HEK293T (cell line): ENCODE measurements around the gene RAP2B.

Source experiments
- CTCF ChIA-PET: fragments of 350-600 bp; formaldehyde crosslinking; extraction: SDS; loops from one replicate; lab custom pipeline; 2021; ENCODE audit warnings: antibody characterized with exemption, inconsistent platforms; lab: Yijun Ruan, JAX
- POLR2A ChIA-PET: fragments of 350-600 bp; formaldehyde crosslinking; extraction: SDS; loops from one replicate; lab custom pipeline; 2020; ENCODE audit warnings: antibody characterized with exemption, inconsistent platforms; lab: Yijun Ruan, JAX
- DNase-seq: peaks from one replicate; pipeline ENCODE4 v3.0.0; 2012; ENCODE audit warnings: mixed read lengths; ENCODE audit errors: extremely low spot score
- ARNT ChIP-seq: fragments of 450-650 bp; IDR thresholded peaks from 2 replicates; pipeline ENCODE4 v1.6.1; 2017; ENCODE audit warnings: mild to moderate bottlenecking
- BHLHE40 ChIP-seq: fragments of 450-650 bp; IDR thresholded peaks from 2 replicates; pipeline ENCODE4 v1.6.1; 2016; ENCODE audit warnings: mild to moderate bottlenecking, moderate library complexity, borderline replicate concordance
- CTBP1 ChIP-seq: fragments of 450-650 bp; IDR thresholded peaks from 2 replicates; pipeline ENCODE4 v1.6.1; 2016; ENCODE audit warnings: borderline replicate concordance
- ELF4 ChIP-seq: fragments of 450-650 bp; IDR thresholded peaks from 2 replicates; pipeline ENCODE4 v1.6.1; 2017; ENCODE audit warnings: antibody characterized with exemption
- FOXA1 ChIP-seq: fragments of 450-650 bp; IDR thresholded peaks from 2 replicates; pipeline ENCODE4 v1.6.1; 2016; ENCODE audit warnings: mild to moderate bottlenecking
- FOXK2 ChIP-seq: fragments of 450-650 bp; IDR thresholded peaks from 2 replicates; pipeline ENCODE4 v1.6.1; 2016; ENCODE audit warnings: mild to moderate bottlenecking
- FOXM1 ChIP-seq: fragments of 450-650 bp; IDR thresholded peaks from 2 replicates; pipeline ENCODE4 v1.6.1; 2017; ENCODE audit warnings: mild to moderate bottlenecking, borderline replicate concordance
- HDGF ChIP-seq: fragments of 450-650 bp; IDR thresholded peaks from 2 replicates; pipeline ENCODE4 v1.6.1; 2017; ENCODE audit warnings: antibody characterized with exemption, borderline replicate concordance
- L3MBTL2 ChIP-seq: fragments of 450-650 bp; conservative IDR thresholded peaks from 2 replicates; pipeline ENCODE4 v1.6.1; 2016; ENCODE audit warnings: mild to moderate bottlenecking
- LEF1 ChIP-seq: fragments of 450-650 bp; IDR thresholded peaks from 2 replicates; pipeline ENCODE4 v1.6.1; 2017; ENCODE audit warnings: mild to moderate bottlenecking, borderline replicate concordance
- NFRKB ChIP-seq: fragments of 450-650 bp; IDR thresholded peaks from 2 replicates; pipeline ENCODE4 v1.6.1; 2016; ENCODE audit warnings: mild to moderate bottlenecking, moderate library complexity
- PKNOX1 ChIP-seq: fragments of 450-650 bp; IDR thresholded peaks from 2 replicates; pipeline ENCODE4 v1.6.1; 2016
- SP1 ChIP-seq: fragments of 450-650 bp; IDR thresholded peaks from 2 replicates; pipeline ENCODE4 v1.6.1; 2017
- SUZ12 ChIP-seq: fragments of 450-650 bp; IDR thresholded peaks from 2 replicates; pipeline ENCODE4 v1.6.1; 2016; ENCODE audit warnings: mild to moderate bottlenecking
- TARDBP ChIP-seq: fragments of 450-650 bp; IDR thresholded peaks from 2 replicates; pipeline ENCODE4 v1.6.1; 2016
- ZNF384 ChIP-seq: fragments of 450-650 bp; IDR thresholded peaks from 2 replicates; pipeline ENCODE4 v1.6.1; 2016

RAP2B gene

GRCh38 chr3:153215497-153215896, 53.5 kb downstream of the RAP2B start:
- ChIA-PET CTCF (no interaction called here), POLR2A (no interaction called here)

GRCh38 chr3:153215966-153216365, 53.9 kb downstream of the RAP2B start:
- no peak for DNase-seq
- no peak for TF ChIP-seq FOXK2
- TF ChIP-seq SP1: no peak
- TF ChIP-seq CTBP1: no peak
- TF ChIP-seq ELF4: no peak
- no peak for TF ChIP-seq PKNOX1
- no peak for TF ChIP-seq SUZ12
- no peak for TF ChIP-seq FOXA1
- TF ChIP-seq HDGF: no peak
- TF ChIP-seq LEF1: no peak
- no peak for TF ChIP-seq BHLHE40
- no peak for TF ChIP-seq L3MBTL2
- TF ChIP-seq ARNT: no peak
- no peak for TF ChIP-seq NFRKB
- TF ChIP-seq TARDBP: no peak
- no peak for TF ChIP-seq FOXM1
- no peak for TF ChIP-seq ZNF384
- CTCF ChIA-PET: no interaction called here
- POLR2A ChIA-PET: no interaction called here

More at GRCh38 chr3:153215497-153215896, 53.5 kb downstream of the RAP2B start:
- no peak for DNase-seq
- no peak for TF ChIP-seq ZNF384
- TF ChIP-seq ELF4: no peak

- DNase-seq: no peak
- ChIA-PET CTCF (no interaction called here), POLR2A (no interaction called here)
- no peak for TF ChIP-seq ARNT
- no peak for TF ChIP-seq FOXK2
- TF ChIP-seq HDGF: no peak
- no peak for TF ChIP-seq PKNOX1
- TF ChIP-seq ZNF384: no peak
- TF ChIP-seq FOXA1: no peak
- TF ChIP-seq BHLHE40: no peak
- TF ChIP-seq CTBP1: no peak
- no peak for TF ChIP-seq L3MBTL2
- TF ChIP-seq FOXM1: no peak
- no peak for TF ChIP-seq SUZ12
- no peak for TF ChIP-seq ELF4
- TF ChIP-seq LEF1: no peak
- TF ChIP-seq NFRKB: no peak
- no peak for TF ChIP-seq TARDBP
- no peak for TF ChIP-seq SP1
These were observed 54.9 kb downstream of the RAP2B start for GRCh38 chr3:153216928-153217327.

GRCh38 chr3:153219146-153219545, 57.1 kb downstream of the RAP2B start:
- ChIA-PET CTCF (no interaction called here), POLR2A (no interaction called here)
- no peak for DNase-seq
- TF ChIP-seq ARNT: no peak
